ENCODE results near the gene IFITM1. TPM values are rescaled to one million over a fixed set of nuclear protein-coding genes. Genes with fewer than 3 reads are reported as not detected.

IFITM1 gene
- total RNA-seq, 1 donor from 2014 or later: 38.2 TPM

GRCh38 chr11:350723-351255 is 36.9 kb downstream of the IFITM1 start:
- no peaks in the 10 kb centered on the region for H3K36me3 ChIP-seq (ENCODE audit: control insufficient read depth, insufficient read depth, low read length)
- no peak for DNase-seq (ENCODE audit: low read depth)
- no peak overlapping the region for H3K4me3 ChIP-seq (ENCODE audit: low read depth, low read length)
- H3K27me3 ChIP-seq (ENCODE audit: control insufficient read depth, insufficient read depth, low read length): no peaks in the 10 kb centered on the region
- TF ChIP-seq CTCF (IDR thresholded peaks at IDR 0.05; ENCODE audit: insufficient read depth, low read length, poor library complexity, severe bottlenecking): no peak

GRCh38 chr11:351411-351810 is 37.6 kb downstream of the IFITM1 start:
- no peak for DNase-seq (ENCODE audit: low read depth)
- H3K4me3 ChIP-seq (ENCODE audit: low read depth, low read length): no peak overlapping the region
- H3K27me3 ChIP-seq (ENCODE audit: control insufficient read depth, insufficient read depth, low read length): no peaks in the 10 kb centered on the region
- no peak for TF ChIP-seq CTCF (IDR thresholded peaks at IDR 0.05; ENCODE audit: insufficient read depth, low read length, poor library complexity, severe bottlenecking)
- H3K36me3 ChIP-seq (ENCODE audit: control insufficient read depth, insufficient read depth, low read length): no peaks in the 10 kb centered on the region

GRCh38 chr11:352456-353031 is 38.7 kb downstream of the IFITM1 start:
- no peak for DNase-seq (ENCODE audit: low read depth)
- Histone ChIP-seq H3K36me3 (ENCODE audit: control insufficient read depth, insufficient read depth, low read length) (no peaks in the 10 kb centered on the region), H3K4me3 (ENCODE audit: low read depth, low read length) (no peak overlapping the region), H3K27me3 (ENCODE audit: control insufficient read depth, insufficient read depth, low read length) (no peaks in the 10 kb centered on the region)
- TF ChIP-seq CTCF (IDR thresholded peaks at IDR 0.05; ENCODE audit: insufficient read depth, low read length, poor library complexity, severe bottlenecking): no peak

GRCh38 chr11:353179-353873 is 39.5 kb downstream of the IFITM1 start:
- H3K4me3 ChIP-seq (ENCODE audit: low read depth, low read length): no peak overlapping the region
- H3K27me3 ChIP-seq (ENCODE audit: control insufficient read depth, insufficient read depth, low read length): no peaks in the 10 kb centered on the region
- DNase-seq (ENCODE audit: low read depth): no peak
- no peaks in the 10 kb centered on the region for H3K36me3 ChIP-seq (ENCODE audit: control insufficient read depth, insufficient read depth, low read length)
- no peak for TF ChIP-seq CTCF (IDR thresholded peaks at IDR 0.05; ENCODE audit: insufficient read depth, low read length, poor library complexity, severe bottlenecking)

- Histone ChIP-seq H3K36me3 (ENCODE audit: control insufficient read depth, insufficient read depth, low read length) (no peaks in the 10 kb centered on the region), H3K27me3 (ENCODE audit: control insufficient read depth, insufficient read depth, low read length) (no peaks in the 10 kb centered on the region), H3K4me3 (ENCODE audit: low read depth, low read length) (peak overlapping the region; percentile 23)
- TF ChIP-seq CTCF (IDR thresholded peaks at IDR 0.05; ENCODE audit: insufficient read depth, low read length, poor library complexity, severe bottlenecking): no peak
- DNase-seq (ENCODE audit: low read depth): peak; percentile 61
Observed at GRCh38 chr11:355581-356458, 42.0 kb downstream of the IFITM1 start.
